GM12874 (cell line): ENCODE data around the gene TSC22D2.

Experiments used
- TF ChIP-seq, protein P1 (sequence below): IDR thresholded peaks from 2 replicates; pipeline ENCODE4 v1.5.1; 2011; ENCODE audit warnings: low read depth, mild to moderate bottlenecking, control low read depth, low read length, moderate library complexity; ENCODE audit not compliant: insufficient read depth

TSC22D2 gene

DNA sequence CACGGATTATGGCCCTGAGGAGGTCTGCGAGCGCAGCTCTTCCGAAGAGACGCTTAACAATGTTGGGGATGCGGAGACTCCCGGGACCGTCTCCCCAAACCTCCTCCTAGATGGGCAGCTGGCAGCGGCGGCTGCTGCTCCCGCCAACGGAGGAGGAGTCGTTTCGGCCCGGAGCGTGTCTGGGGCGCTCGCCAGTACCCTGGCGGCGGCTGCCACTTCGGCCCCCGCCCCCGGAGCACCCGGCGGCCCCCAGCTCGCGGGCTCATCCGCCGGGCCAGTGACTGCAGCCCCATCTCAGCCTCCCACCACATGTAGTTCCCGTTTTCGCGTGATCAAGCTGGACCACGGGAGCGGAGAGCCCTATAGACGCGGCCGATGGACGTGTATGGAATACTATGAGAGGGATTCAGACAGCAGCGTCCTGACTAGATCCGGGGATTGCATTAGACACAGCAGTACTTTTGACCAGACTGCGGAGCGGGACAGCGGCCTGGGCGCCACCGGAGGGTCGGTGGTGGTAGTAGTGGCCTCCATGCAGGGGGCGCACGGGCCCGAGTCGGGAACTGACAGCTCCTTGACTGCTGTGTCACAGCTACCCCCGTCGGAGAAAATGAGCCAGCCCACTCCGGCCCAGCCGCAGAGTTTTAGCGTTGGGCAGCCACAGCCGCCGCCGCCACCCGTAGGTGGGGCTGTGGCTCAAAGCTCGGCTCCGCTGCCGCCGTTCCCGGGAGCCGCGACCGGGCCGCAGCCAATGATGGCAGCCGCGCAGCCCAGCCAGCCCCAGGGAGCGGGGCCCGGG lies 1.6 kb downstream of the TSC22D2 start:
- TF ChIP-seq, protein P1, sequence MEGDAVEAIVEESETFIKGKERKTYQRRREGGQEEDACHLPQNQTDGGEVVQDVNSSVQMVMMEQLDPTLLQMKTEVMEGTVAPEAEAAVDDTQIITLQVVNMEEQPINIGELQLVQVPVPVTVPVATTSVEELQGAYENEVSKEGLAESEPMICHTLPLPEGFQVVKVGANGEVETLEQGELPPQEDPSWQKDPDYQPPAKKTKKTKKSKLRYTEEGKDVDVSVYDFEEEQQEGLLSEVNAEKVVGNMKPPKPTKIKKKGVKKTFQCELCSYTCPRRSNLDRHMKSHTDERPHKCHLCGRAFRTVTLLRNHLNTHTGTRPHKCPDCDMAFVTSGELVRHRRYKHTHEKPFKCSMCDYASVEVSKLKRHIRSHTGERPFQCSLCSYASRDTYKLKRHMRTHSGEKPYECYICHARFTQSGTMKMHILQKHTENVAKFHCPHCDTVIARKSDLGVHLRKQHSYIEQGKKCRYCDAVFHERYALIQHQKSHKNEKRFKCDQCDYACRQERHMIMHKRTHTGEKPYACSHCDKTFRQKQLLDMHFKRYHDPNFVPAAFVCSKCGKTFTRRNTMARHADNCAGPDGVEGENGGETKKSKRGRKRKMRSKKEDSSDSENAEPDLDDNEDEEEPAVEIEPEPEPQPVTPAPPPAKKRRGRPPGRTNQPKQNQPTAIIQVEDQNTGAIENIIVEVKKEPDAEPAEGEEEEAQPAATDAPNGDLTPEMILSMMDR, result peak; percentile 53; the same call in 1 of the 2 replicates

DNA sequence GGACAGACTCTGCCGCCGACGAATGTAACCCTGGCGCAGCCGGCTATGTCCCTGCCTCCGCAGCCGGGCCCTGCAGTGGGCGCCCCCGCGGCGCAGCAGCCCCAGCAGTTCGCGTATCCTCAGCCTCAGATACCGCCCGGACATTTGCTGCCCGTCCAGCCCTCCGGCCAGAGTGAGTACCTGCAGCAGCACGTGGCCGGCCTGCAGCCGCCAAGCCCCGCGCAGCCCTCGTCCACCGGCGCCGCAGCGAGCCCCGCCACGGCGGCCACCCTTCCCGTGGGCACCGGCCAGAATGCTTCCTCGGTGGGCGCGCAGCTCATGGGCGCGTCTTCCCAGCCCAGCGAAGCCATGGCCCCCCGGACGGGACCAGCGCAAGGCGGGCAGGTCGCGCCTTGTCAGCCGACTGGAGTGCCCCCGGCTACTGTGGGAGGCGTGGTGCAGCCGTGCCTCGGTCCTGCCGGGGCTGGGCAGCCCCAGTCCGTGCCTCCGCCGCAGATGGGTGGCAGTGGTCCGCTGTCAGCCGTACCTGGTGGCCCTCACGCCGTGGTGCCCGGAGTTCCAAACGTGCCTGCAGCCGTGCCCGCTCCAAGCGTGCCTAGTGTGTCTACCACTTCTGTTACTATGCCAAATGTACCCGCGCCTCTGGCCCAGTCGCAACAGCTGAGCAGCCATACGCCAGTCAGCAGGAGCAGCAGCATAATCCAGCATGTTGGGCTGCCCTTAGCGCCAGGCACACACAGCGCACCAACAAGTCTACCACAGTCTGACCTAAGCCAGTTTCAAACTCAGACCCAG lies 2.4 kb downstream of the TSC22D2 start:
- TF ChIP-seq, protein P1, result no peak

DNA sequence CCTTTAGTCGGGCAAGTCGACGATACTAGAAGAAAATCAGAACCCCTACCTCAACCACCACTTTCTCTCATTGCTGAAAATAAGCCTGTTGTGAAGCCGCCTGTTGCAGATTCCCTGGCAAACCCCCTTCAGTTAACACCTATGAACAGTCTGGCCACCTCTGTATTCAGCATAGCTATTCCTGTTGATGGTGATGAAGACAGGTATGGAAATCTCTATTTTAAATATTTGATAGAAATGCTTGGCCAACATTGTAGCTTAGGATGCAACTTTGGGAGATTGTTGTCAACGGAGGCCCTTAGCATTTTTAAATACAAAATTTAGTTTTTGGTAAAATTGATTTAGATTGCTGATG lies 3.0 kb downstream of the TSC22D2 start:
- TF ChIP-seq, protein P1, result no peak

DNA sequence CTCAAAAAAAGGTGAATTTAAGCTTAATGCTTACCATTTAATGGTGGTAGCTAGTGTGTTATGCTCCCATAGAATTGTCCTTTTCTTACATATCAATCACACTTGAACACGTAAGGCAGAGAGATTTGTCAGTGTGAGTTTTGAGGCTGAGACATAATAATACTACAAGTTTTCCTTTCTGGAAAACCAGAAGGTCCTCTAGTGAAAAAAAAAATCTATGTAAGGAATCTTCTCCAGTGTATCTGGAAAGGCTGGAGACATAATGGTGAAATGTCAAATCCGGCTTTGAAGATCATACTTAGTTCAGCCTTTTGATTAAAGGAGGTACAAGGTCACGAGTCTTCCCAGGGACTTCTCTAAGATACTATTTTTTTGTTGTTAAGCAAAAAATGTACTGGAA lies 3.4 kb downstream of the TSC22D2 start:
- TF ChIP-seq, protein P1, result no peak

DNA sequence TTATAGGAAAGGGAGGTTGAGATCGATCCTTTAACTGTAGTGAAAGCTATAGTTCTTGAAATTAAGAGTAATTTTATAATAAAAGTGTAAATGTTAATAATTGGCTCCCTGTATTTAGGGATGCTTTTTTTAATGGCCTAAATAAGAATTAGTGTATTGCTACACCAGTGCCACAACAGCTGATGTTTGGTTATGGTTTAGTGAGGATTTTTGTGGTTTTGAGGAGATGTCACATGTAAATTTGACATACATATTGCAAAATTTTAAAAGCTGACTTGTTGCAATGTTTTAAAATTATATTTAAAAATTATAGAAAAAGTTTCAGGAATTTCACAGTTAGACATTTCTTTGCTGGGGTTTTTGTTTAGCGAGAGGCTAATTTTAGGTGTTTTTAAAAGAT lies 3.9 kb downstream of the TSC22D2 start:
- TF ChIP-seq, protein P1, result no peak

DNA sequence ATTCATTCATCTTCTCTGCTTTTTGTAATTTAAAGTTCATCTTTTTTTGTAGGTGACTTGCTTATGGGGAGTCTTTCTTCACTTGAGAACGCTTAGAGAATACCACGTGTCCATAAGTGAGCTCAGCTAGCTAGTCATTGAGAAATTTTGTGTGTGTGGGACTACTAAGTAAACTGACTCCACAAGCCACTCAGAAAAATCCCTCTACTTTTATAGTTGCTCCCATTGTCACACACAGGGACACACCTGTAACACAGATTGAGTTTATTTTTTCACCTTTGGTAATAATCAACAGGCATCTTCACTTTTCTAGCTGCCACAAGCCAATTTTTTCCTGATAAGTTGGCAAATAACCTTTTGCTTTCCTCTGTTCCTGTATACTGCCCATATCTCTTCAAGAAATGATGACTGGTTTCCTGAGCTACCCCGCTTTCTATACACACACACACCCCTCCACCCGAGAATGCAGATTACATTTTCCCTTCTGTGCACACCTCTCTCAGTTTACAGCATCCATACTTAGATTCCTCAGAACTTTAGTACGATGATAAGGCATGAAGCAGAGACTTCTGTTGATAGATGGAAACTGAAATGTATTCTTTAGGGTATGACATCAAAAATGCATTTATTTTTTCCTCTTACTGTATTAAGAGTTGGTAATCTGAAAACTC lies 4.6 kb downstream of the TSC22D2 start:
- TF ChIP-seq, protein P1, result no peak

DNA sequence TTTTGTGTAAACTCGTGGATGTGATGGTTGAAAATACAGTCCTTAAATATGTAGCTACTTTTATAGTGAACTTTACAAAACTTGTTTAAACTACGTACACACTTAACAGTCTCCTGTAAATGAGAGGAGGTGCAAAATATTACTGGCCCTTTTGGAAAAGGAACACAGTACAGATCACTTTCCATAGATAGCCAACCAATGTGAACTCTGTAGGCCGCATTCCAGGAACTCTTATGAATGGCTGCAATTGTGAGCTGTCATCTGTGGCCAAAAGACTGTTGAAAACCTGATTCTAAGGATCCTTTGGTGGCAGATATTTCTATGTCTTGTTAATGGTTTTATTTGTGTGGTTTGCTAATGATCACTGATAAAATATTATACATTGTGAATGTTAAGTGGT lies 6.2 kb downstream of the TSC22D2 start:
- TF ChIP-seq, protein P1, result no peak
